Measurements from ENCODE around the gene PABPN1L.
"Not testable (repeated sequence)": the region's sequence is repeated elsewhere in the genome, so short reads cannot be mapped to it uniquely, and the experiment has no call there.

Gene PABPN1L

GRCh38 chr16:88893127-88893968 lies 26.9 kb upstream of the PABPN1L start:
- TF ChIP-seq ZFX (IDR thresholded peaks at IDR 0.05; ENCODE audit: borderline replicate concordance): no peak
- H3K27ac ChIP-seq: no peak overlapping the region

- H3K27ac ChIP-seq: no peak overlapping the region
- no peak for TF ChIP-seq ZFX (IDR thresholded peaks at IDR 0.05; ENCODE audit: borderline replicate concordance)
- no peak for TF ChIP-seq CTCF (IDR thresholded peaks at IDR 0.05)
Measured at GRCh38 chr16:88892065-88892464, 25.6 kb upstream of the PABPN1L start.

- TF ChIP-seq CTCF (IDR thresholded peaks at IDR 0.05): no peak
- TF ChIP-seq ZFX (IDR thresholded peaks at IDR 0.05; ENCODE audit: borderline replicate concordance): no peak
- no peak overlapping the region for H3K27ac ChIP-seq
Measured at GRCh38 chr16:88891083-88891482, 24.6 kb upstream of the PABPN1L start.

- not testable (repeated sequence) for H3K27ac ChIP-seq
Measured at GRCh38 chr16:88889702-88890352, 23.4 kb upstream of the PABPN1L start.

GRCh38 chr16:88888461-88889387 lies 22.3 kb upstream of the PABPN1L start:
- no peak for TF ChIP-seq ZFX (IDR thresholded peaks at IDR 0.05; ENCODE audit: borderline replicate concordance)
- TF ChIP-seq CTCF (IDR thresholded peaks at IDR 0.05): no peak
- H3K27ac ChIP-seq: no peak overlapping the region

- H3K27ac ChIP-seq: no peak overlapping the region
- TF ChIP-seq CTCF (IDR thresholded peaks at IDR 0.05): no peak
- no peak for TF ChIP-seq ZFX (IDR thresholded peaks at IDR 0.05; ENCODE audit: borderline replicate concordance)
Measured at GRCh38 chr16:88888057-88888456, 21.6 kb upstream of the PABPN1L start.

GRCh38 chr16:88886845-88887521 lies 20.5 kb upstream of the PABPN1L start:
- H3K27ac ChIP-seq: no peak overlapping the region
- TF ChIP-seq CTCF (IDR thresholded peaks at IDR 0.05): no peak
- no peak for TF ChIP-seq ZFX (IDR thresholded peaks at IDR 0.05; ENCODE audit: borderline replicate concordance)
